VCaP (cell line): Measurements from ENCODE around the gene DOCK4.
"Not testable (repeated sequence)": the region's sequence is repeated elsewhere in the genome, so short reads cannot be mapped to it uniquely, and the experiment has no call there.

Source experiments
- H3K27ac ChIP-seq: fragments of 450-650 bp; 2 replicates; pipeline ENCODE4 v1.5.1; 2017
- TF ChIP-seq, protein P1 (sequence below): fragments of 450-650 bp; conservative IDR thresholded peaks from 2 replicates; pipeline ENCODE4 v1.5.1; 2017; ENCODE audit warnings: mild to moderate bottlenecking, moderate library complexity

The DOCK4 gene

DNA sequence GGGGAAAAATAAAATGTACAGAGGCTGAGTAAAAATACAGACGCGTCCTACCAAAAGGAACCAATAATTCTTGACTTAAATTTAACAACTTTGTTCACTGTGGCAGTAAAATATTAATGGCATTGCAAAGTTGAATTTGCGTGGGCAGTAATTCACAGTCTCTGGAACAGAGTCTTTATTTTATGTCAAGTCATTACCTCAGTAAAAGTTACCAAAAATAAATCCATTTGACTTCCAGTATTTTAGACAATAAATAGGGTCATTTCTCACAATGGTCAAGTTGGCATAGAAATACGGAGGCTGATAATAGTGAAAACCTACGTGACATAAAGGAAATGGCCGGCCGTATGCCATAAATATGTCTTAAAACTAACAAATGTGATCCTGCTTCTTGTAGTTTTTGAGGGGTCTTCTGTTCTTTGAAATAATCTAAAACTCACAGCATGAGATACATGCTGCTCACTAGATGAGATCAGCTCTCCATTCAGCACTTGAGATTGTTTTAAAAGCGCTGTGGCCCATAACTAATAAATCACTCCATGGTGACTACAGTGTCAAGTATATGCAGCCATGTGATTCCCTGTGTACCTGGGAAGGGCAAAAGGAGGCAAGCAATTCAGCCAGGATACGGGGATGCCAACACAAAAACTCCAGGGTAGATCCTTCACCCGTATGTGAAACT is 75.3 kb downstream of the DOCK4 start:
- H3K27ac ChIP-seq, result peak overlapping the region; percentile 6; the same call in 1 of the 2 replicates
- TF ChIP-seq, protein P1, sequence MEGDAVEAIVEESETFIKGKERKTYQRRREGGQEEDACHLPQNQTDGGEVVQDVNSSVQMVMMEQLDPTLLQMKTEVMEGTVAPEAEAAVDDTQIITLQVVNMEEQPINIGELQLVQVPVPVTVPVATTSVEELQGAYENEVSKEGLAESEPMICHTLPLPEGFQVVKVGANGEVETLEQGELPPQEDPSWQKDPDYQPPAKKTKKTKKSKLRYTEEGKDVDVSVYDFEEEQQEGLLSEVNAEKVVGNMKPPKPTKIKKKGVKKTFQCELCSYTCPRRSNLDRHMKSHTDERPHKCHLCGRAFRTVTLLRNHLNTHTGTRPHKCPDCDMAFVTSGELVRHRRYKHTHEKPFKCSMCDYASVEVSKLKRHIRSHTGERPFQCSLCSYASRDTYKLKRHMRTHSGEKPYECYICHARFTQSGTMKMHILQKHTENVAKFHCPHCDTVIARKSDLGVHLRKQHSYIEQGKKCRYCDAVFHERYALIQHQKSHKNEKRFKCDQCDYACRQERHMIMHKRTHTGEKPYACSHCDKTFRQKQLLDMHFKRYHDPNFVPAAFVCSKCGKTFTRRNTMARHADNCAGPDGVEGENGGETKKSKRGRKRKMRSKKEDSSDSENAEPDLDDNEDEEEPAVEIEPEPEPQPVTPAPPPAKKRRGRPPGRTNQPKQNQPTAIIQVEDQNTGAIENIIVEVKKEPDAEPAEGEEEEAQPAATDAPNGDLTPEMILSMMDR, result no peak

DNA sequence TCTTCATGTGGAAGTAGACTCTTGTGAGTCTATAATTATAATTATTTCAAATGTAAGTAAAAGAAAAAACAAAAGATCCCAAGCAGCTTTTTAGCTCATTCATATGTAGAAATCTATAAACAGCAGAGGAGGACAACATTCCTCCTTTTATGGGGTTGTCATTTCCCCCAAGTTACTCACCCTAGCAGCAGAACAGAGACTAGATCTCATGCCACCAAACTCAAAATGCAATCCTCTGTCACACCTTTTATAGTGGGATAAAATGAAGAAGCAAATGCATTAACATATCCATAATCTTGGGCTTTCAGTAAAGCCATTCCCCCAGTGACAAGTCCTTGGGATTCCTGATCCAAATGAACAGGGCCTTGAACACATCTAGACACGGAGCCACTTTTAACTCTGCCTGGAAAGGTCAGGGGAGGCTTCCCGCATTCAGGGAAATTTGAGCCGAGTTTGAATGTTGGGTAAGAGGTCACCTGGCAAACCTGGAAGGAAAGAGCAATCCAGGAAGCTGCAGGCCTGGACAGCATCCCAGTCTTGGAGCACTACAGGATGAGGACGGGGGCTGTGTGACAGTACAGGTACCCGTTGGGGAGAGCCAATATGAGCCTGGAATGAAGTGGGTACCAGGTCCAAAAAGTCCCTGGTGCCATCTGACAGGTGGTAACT is 76.4 kb downstream of the DOCK4 start:
- TF ChIP-seq, protein P1, result no peak
- H3K27ac ChIP-seq, result peak overlapping the region; percentile 6; the same call in 1 of the 2 replicates

DNA sequence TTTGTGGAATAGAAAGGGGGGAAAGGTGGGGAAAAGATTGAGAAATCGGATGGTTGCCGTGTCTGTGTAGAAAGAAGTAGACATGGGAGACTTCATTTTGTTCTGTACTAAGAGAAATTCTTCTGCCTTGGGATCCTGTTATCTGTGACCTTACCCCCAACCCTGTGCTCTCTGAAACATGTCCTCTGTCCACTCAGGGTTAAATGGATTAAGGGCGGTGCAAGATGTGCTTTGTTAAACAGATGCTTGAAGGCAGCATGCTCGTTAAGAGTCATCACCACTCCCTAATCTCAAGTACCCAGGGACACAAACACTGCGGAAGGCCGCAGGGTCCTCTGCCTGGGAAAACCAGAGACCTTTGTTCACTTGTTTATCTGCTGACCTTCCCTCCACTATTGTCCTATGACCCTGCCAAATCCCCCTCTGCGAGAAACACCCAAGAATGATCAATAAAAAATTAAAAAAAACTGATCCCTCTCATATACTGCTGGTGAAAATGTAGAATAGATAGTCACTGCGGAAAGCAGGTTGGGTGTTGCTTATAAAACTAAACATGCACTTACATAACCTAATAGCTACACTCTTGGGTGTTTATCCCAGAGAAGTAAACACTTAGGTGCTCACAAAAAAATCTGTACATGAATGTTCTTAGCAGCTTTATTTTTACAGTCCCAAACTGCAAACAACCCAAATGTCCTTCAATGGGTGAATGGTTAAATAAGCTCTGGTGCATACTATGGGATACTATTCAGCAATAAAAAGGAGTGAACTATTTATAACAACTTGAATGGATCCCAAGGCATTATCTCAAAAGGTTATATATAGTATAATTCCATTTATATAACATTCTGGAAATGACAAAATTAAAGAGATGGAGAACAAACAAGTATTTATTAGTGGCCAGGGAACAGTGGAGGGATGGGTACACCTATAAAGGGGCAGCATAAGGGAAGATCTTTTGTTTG is 77.5 kb downstream of the DOCK4 start:
- not testable (repeated sequence) for H3K27ac ChIP-seq

DNA sequence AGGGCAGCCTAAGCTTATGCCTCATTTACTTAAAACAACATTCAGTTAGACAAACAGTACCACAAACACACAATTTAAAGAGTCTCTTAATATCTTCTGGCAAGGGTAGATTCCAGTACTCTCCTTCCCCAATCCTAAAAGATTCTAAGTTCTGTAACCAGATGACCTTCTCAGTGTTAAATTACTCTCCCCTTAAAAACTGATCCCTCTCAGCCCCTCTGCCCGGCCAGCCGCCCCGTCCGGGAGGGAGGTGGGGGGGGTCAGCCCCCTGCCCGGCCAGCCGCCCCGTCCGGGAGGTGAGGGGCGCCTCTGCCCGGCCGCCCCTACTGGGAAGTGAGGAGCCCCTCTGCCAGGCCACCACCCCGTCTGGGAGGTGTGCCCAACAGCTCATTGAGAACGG is 78.2 kb downstream of the DOCK4 start:
- H3K27ac ChIP-seq, result not testable (repeated sequence)

DNA sequence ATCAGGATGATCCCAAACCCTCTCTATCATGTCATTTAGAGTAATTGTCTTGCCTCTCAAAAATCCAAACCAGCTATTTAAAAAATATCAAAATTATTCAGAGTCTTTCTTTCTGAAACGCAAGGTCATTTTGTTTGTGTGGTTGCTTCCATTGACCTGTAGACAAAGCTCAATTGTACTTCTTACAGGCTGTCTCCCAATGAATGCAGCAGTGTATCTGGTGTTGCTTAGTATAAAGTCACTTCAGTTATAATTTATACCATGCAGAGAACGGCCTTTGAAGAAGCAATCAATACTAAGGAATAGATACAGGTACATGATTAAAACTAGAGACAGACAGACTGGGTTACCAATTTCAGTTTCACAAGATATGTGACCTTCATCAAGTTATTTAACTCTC is 80.9 kb downstream of the DOCK4 start:
- no peak overlapping the region for H3K27ac ChIP-seq
- TF ChIP-seq, protein P1, result no peak

DNA sequence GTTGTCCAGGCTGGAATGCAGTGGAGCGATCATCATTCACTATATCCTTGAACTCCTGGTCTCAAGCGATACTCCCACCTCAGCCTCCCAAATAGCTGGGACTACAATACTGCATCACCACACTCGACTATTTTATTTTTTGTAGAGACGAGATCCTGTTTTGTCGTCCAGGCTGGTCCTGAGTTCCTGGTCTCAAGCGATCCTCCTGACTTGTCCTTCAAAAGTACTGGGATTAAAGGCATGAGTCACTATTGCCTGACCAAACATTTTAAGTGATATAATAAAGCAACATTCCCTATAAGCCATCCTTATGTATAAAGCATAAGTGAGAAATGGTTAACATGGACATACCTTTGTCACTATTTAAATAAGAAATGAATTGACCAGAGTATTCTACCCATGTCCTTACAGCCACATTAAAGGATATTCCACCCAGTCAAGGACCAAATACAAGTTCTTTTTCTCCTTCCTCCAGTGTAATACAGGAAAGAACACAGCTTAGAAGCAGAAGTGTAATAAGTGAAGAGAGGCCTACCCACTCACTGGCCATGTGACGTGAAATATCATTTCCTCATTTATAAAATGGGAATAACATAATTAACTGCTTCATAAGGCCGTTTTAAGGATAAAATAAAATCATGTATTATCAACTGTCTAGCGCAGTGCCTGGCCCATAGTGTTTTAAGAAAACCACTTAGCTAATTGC is 82.0 kb downstream of the DOCK4 start:
- TF ChIP-seq, protein P1, result no peak
- H3K27ac ChIP-seq, result no peak overlapping the region

DNA sequence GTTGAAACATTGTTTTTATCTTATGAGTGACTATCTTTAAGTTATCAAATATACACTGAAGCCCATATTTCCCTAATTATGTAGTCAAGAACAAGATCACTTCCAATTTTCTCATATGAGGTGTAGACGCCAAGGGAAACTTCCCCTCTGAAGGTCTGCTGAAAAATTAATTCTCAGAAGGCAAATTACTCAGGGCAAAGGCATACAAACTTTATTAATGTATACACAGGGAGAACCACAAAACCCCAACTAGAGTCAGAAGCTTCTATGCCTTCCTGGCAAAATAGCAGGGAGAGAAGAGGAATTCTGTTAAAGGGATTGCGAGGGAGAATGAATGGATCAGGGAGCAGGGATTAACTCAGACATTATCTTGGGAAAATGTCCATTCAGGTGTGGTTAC is 83.4 kb downstream of the DOCK4 start:
- TF ChIP-seq, protein P1, result no peak

DNA sequence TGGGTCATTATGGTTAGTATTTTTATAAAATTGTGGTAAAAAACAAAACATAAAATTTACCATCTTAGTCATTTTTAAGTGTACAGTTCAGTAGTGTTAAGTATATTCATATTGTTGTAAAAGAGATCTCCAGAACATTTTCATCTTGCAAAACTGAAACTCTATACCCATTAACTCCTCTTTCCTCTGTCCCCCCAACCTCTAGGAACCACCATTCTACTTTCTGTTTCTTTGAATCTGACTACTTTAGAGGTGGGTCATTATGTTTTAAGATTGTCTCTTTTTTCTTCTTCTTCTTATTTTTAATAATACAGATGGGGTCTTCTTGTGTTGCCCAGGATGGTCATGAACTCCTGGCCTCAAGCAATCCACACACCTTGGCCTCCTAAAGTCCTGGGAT is 84.1 kb downstream of the DOCK4 start:
- H3K27ac ChIP-seq, result no peak overlapping the region
- TF ChIP-seq, protein P1, result no peak

More for the DNA sequence above, 83.4 kb downstream of the DOCK4 start:
- no peak overlapping the region for H3K27ac ChIP-seq
